Epithelial cell of proximal tubule (primary cell): ENCODE results near the gene RFPL3. TPM values are rescaled to one million over a fixed set of nuclear protein-coding genes. Genes with fewer than 3 reads are reported as not detected.

Experiments used
- DNase-seq: peaks from one replicate; pipeline ENCODE4 v3.0.0-alpha.2; 2011; ENCODE audit warnings: low read depth
- H3K4me3 ChIP-seq: 2 replicates; pipeline ENCODE4 v1.5.1; 2011; ENCODE audit warnings: low read depth, mild to moderate bottlenecking, low read length
- total RNA-seq: library from RNA; depleted of rRNA; stranded (reverse); fragments of >200 nt; gene quantifications from 2 replicates; pipeline ENCODE4 v1.2.3, GENCODE V29; 2015
- TF ChIP-seq, protein P1 (sequence below): conservative IDR thresholded peaks from 2 replicates; pipeline ENCODE4 v1.5.1; 2012; ENCODE audit warnings: low read depth, mild to moderate bottlenecking, low read length

RFPL3 gene
- total RNA-seq, 1 donor from 2014 or later, result not detected

DNA sequence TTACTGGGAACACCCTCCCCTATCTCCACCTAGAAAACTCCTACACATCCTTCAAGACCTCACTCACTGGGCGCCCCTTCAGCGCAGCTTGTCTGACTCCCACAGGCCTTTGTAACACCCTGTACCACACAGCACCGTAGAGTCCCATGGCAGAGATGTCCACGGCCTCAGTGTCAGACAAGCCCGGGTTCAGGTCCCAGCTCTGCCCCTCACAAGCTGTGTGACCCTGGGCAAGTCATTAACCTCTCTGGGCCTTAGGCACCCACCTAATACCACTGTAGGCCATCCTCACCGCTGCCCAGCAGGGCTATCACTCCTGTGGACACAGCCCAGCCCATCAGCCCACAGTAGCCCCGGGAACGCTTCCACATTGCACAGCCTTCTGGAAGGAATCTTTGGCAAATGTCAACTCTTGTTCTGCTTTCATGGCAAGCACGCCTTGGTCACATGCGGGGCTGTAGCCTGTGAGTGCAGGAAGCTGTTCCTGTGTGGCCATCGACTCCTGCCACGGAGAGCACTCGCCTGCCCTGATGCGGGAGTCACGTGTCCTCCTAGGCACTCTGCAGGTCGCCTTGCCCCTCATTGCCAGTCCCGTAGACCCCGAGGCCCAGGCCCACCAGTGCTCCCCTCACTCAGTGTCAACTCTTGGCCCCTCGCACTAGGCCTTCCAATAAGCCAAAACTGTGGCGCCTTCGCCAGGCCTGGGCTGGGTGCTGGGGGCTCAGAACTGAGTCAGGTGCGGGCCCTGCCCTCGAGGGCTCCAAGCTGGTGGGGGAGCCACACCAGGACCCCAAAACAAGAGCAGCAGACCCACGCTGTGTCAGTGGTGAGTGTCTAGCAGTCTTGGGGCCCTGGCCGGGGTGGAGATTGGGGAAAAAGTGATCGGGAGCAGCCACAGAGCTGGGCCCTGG, 32.9 kb upstream of the RFPL3 start:
- TF ChIP-seq, protein P1, sequence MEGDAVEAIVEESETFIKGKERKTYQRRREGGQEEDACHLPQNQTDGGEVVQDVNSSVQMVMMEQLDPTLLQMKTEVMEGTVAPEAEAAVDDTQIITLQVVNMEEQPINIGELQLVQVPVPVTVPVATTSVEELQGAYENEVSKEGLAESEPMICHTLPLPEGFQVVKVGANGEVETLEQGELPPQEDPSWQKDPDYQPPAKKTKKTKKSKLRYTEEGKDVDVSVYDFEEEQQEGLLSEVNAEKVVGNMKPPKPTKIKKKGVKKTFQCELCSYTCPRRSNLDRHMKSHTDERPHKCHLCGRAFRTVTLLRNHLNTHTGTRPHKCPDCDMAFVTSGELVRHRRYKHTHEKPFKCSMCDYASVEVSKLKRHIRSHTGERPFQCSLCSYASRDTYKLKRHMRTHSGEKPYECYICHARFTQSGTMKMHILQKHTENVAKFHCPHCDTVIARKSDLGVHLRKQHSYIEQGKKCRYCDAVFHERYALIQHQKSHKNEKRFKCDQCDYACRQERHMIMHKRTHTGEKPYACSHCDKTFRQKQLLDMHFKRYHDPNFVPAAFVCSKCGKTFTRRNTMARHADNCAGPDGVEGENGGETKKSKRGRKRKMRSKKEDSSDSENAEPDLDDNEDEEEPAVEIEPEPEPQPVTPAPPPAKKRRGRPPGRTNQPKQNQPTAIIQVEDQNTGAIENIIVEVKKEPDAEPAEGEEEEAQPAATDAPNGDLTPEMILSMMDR, result no peak
- no peak overlapping the region for H3K4me3 ChIP-seq
- no peak for DNase-seq

DNA sequence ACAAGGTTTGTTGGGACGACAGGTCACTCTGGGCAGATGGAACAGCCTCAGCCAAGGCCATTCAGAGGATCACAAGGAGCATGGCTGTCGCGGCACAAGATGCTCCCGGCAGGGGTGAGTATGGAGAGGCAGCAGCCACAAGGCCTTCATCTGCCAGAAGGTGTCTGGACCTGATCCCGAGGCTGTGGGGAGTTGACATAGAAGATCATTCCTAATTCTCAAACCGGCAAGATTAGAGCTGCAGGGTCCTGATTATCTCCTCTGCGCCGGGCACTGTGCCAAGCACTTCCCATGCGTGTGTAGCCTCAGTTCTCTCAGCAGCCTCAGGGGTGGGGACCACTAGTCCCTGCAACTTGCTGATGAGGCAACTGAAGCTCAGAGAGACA, 32.3 kb upstream of the RFPL3 start:
- TF ChIP-seq, protein P1, result no peak
- DNase-seq, result no peak
- no peak overlapping the region for H3K4me3 ChIP-seq

DNA sequence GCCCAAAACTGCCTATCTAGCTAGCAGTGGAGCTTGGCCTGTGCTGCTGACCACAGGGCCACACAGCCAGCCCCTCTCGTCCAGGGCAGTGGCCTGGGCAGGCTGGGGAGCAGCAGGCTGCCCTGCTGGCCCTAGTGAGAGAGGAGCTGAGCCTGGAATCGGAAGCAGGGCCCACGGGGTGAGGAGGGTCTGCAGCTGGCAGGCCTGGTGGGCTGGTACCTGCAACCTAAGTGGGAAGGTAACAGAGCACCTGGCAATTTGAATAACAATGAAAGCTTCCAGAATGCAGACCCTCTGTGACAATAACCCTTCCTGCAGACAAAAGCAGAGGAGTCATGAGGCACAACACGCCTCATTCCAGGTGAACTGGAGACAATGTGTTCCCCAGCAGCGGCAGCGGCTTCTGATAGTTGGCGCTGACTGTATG, 31.8 kb upstream of the RFPL3 start:
- no peak for DNase-seq
- TF ChIP-seq, protein P1, result no peak
- no peak overlapping the region for H3K4me3 ChIP-seq

DNA sequence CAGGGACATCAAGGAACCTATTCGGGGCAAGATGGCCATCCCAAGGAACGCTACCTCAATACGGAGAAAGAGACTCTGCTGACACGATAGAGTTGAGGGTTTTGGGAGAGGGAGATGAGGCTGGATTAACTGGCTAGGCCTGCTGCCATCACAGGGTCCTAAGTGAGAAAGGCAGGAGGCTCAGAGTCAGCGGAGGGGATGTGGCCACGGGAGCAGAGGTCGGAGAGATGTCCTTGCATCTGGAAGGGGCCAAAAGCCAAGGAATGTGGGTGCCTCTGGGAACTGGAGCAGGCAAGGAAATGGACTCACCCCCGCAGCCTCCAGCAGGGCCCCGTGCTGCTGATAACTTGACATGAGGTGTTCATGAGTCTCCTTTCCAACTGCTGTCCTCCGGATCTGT, 31.0 kb upstream of the RFPL3 start:
- no peak overlapping the region for H3K4me3 ChIP-seq
- no peak for DNase-seq

DNA sequence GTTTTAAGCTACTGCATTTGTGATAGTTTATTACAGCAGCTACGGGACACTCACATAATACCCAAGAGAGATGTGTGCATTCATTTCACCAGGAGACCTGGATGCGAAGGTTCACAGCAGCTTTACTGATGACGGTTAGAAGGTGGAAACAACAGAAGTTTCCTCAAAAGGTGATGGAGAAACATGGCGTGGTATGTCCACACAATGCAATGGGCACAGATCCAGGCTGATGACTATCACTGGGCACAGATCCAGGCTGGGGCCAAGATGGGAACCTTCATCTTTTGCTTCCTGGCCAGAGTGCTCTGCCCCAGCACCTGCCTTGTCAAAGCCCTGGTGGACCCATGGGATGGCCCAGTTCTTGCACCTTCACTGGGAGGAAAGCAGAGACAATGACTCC, 30.6 kb upstream of the RFPL3 start:
- DNase-seq, result no peak
- H3K4me3 ChIP-seq, result no peak overlapping the region
- TF ChIP-seq, protein P1, result no peak

More for the DNA sequence above, 31.0 kb upstream of the RFPL3 start:
- TF ChIP-seq, protein P1, result no peak

DNA sequence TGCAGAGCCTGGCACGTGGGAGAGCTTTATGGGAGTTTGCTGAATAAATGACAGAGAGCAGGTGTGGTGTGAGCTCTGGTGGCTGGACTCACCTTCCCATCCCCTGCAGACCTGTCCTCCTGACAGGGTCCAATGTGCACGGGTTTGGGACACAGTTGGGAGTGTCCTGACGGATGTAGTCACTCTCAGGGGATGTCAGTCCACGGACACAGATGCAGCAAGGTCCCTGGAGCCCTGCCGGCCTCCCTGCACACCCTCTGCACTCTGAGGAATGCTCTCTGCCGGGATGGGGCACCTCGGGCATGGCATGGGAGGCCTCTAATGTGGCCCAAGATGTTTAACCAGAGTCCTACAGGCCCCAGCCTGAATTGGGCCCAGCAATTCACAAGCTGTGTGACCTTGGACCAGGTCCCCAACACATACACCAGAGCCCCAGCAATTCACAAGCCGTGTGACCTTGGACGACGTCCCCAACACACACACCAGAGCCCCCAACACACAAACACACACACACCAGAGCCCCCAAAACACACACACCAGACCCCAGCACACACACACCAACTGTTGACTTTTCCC, 30.0 kb upstream of the RFPL3 start:
- H3K4me3 ChIP-seq, result no peak overlapping the region
- DNase-seq, result no peak
- TF ChIP-seq, protein P1, result no peak
